Stimulated activated CD4-positive, alpha-beta T cell treated with anti-CD3 and anti-CD28 coated beads, Interleukin-12 subunit alpha, Interleukin-12 subunit beta, amount 100 ng/mL, for 4 hours (primary cell): Measurements from ENCODE around the gene MYO1C.

Source experiments
- DNase-seq: peaks from one replicate; pipeline ENCODE4 v3.0.0-alpha.2; 2020

The MYO1C gene

DNA sequence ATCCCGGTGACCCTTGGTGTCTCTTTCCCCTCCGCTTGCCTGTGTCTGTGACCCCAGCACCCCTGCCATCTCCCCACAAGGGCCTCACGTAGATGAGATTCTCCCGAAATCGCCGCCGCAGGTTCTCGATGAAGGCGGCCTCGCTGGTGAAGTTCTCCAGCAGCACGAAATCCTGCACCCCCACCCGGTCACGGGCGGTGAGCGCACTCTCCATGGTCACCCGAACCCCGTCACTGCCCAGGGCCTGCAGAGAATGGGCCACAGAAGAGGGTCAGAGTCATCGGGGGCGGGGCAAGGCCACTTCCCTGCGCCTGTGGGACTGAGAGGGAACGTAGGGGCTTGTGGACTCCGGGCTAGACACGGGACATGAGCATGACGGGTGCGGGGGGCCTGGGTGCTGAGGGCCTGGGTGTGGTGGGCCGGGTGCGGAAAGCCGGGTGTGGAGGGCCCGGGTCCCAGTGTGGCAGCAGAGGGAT is 8.4 kb downstream of the MYO1C start:
- DNase-seq: no peak

GRCh38 chr17:1482680-1483079 is 9.8 kb downstream of the MYO1C start:
- no peak for DNase-seq

DNA sequence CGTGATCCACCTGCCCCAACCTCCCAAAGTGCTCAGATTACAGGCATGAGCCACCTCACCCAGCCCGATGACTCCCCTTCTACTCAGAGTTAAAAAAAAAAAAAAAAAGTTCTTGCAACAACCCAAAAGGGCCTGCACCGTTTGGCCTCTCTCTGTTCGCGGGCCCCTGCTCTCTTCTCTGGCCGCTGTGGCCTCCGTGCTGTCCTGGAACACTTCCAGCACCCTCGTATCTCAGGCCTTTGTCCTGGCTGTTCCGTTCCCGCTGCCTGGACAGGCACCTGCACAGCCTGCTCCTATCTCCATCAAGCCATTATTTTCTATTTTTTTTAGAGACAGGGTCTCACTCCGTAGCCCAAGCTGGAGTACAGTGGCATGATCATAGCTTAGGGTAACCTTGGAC is 10.8 kb downstream of the MYO1C start:
- no peak for DNase-seq

DNA sequence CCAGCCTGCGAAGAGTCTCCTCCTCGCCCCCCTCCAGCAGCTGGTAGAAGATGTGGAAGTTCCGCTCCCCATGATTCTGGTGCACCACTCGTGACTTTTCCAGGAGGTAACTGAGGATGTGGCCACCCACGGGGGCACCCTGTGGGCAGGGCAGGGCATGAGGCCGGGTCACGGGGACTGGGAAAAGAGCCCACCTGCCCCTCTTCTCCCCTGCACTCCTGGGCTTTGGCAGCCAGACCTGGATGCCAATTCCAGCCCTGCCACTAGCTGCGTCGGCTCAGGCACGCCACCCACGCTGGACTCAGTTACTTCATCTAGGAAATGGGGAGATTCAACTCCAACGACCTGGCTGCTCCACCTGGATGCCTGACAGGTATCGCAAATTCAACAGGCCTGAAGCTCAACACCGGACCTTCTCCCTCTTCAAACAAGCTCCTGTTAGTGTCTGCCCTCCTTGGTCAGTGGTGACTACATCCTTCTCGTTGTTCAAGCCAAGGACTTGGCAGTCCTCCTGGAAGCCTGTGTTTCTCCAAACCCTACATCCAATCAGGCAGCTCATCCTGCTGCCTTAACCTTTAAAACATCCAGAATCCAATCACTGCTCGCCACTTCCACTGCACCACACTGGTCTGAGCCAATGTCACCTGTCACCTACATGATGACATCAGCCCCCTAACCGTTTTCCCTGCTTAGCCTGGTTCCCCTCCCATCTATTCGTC is 11.6 kb downstream of the MYO1C start:
- DNase-seq: no peak

GRCh38 chr17:1478418-1478817 is 14.1 kb downstream of the MYO1C start:
- no peak for DNase-seq

DNA sequence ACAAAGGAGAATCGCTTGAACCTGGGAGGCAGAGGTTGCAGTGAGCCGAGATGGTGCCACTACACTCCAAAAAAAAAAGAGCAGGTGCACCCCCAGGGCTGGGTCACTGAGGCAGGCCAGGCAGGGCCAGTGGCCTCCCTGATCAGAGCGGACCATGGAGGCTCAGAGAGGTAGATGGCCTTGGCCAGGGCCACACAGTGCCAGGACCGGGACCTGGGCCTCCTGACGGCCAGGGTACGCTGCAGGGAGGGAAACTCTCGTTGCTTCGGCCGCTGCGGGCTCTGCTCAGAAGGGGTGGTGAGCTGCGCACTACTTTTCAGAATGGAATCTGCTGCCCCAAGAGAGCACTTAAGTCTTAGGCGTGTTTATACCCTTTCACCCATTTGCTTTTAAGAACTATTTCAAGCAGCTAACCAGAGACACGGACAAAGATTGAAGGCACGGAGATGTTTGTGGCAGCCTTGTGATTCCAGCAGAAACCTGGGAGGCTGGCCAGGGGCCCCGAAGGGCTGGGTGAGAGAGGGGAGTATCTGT is 17.1 kb downstream of the MYO1C start:
- no peak for DNase-seq

DNA sequence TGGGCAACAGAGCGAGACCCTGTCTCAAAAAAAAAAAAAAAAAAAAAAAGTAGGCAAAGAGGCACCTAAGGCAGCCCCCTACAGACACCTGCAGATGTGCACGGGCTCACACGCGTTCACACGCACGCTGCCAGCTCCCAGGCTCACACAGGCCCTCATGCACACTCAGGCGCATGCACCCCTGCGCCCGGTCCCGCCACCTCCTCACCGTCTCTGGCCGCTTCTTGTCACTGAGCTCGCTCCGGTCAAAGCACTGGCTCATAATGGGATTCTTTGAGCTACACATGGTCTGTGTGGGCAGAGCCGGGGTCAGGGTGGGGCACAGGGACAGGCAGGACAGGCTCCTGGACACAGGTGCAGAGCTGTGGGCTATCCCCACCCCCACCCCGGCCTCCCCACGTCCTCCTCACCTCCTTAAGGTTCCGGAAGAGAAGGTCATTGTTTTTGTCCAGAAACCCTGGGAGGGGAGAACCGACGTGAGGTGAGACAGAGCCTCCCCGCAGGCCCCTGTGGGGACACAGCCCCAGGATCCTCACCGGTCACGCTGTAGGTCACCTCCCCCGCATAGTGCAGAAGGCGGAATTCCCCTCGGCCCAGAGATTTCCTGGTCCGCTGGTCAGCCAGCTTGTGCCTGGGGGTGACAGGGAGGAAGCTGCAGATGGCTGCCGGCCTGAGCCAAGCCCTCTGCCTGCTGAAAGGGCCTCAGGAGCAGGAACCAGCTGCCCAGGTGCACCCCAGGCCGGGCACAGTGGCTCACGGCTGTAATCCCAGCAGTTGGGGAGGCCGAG is 17.9 kb downstream of the MYO1C start:
- DNase-seq: no peak

GRCh38 chr17:1473841-1474240 is 18.6 kb downstream of the MYO1C start:
- DNase-seq: no peak

GRCh38 chr17:1473170-1473569 is 19.3 kb downstream of the MYO1C start:
- DNase-seq: no peak

- DNase-seq: no peak
Measured at GRCh38 chr17:1471911-1472821, 20.3 kb downstream of the MYO1C start.

- DNase-seq: no peak
Measured at GRCh38 chr17:1471490-1471889, 21.0 kb downstream of the MYO1C start.

GRCh38 chr17:1470755-1471462 is 21.6 kb downstream of the MYO1C start:
- no peak for DNase-seq

- no peak for DNase-seq
Measured at GRCh38 chr17:1470071-1470754, 22.3 kb downstream of the MYO1C start.

DNA sequence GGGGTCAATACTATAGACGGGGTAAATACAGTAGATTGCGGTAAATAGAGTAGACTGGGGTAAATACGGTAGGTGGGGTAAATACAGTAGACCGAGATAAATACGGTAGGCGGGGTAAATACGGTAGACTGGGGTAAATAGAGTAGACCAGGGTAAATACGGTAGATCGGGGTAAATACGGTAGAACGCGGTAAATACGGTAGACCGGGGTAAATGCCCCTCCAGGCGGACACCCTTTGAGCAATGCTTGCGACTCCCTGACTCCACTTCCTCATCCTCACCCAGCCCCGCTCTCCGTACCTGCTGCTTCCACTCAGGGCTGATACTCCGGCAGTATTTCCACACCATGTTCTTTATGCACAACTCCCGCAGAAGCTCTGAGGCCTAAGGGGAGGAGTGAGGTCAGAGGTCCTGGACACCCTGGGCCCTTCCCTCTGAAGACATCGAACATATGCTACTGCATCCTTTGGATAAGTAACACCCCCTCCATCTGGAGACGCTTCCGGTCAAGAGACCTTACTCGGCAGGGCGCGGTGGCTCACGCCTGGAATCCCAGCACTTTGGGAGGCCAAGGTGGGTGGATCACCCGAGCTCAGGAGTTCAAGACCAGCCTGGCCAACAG is 23.1 kb downstream of the MYO1C start:
- DNase-seq: no peak

DNA sequence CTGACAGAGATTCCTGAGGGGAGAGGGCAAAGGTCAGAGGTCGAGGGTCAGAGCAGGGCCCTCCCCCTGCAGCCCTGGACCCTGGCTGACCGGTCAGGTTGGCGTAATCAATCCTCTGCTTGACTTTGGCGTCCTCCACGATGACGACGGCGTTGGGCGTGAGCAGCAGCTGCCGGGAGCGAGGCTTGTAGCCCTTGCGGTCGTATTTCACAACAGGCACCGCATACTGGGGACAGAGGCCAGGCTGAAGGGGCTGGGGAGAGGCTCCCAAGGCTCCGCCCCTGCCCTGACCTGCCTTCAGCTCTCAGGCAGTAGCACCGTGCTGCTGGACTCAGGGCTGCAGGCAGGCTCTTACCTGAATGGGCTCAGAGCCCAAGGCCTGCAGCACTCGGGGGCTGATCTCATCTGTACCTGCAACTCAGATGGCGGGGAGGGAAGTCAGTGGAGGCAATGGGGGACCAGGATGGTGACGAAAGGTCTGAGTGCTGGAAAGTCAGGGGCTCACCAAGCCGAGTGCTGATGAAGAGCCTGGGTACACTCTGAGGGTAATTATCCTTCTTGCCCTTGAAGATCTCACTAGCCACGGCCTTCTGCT is 24.5 kb downstream of the MYO1C start:
- no peak for DNase-seq

DNA sequence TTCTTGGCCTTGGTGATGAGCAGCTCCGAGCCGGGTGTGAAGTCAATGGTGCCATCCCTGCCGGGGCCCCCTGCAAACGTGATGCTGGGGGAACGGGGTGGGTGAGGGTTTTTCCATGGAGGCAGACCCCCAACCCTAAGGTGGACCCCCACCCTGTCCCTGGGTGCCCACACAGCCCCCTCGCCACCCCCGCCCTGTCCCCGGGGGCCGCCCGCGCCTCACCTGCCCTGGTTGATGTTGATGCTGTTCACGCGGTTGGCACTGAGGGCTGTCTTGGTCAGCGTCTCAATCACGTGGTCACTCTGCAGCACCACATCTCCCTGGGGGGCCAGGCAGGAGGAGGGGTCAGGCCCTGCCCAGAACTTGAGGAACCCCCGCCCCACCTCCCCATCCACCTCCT is 25.2 kb downstream of the MYO1C start:
- DNase-seq: no peak

GRCh38 chr17:1464186-1464585 is 28.3 kb downstream of the MYO1C start:
- no peak for DNase-seq

DNA sequence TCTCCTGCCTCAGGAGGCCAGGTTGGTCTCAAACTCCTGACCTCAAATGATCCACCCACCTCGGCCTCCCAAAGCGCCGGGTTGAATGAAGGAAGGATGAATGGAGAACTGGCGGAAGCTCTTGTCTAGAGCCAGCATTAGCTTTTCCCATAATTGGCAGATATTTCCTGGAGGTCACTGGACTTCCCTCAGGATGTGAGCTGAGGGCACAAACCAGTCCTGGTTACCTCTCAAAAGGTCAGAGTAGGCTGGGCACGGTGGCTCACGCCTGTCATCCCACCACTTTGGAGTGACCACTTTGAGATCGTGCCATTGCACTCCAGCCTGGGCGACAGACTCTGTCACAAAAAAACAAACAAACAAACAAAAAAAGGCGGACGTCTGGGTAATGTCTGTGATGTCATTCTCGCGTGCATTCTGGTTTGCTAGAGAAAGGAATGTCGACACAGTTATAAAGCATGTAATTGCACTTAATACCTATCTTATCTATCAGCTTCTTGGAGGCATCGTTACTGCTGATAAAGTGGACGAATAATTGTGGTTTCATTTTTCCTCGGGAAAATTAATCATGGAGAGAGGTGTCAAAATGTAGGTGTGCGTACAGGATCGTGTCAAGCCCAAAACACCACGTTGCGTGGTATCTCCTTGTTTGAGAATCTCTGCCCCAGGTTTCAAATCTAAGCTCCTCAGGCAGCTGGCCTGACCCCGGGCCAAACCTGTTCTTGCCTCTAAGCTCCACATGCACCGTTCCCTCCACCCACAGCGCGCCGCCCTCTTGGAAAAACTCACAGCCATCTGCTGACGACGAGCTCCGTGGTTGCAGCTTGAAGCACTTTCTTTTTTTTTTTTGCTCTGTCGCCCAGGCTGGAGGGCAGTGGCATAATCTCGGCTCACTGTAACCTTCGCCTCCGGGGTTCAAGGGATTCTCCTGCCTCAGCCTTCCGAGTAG is 30.0 kb downstream of the MYO1C start:
- no peak for DNase-seq

DNA sequence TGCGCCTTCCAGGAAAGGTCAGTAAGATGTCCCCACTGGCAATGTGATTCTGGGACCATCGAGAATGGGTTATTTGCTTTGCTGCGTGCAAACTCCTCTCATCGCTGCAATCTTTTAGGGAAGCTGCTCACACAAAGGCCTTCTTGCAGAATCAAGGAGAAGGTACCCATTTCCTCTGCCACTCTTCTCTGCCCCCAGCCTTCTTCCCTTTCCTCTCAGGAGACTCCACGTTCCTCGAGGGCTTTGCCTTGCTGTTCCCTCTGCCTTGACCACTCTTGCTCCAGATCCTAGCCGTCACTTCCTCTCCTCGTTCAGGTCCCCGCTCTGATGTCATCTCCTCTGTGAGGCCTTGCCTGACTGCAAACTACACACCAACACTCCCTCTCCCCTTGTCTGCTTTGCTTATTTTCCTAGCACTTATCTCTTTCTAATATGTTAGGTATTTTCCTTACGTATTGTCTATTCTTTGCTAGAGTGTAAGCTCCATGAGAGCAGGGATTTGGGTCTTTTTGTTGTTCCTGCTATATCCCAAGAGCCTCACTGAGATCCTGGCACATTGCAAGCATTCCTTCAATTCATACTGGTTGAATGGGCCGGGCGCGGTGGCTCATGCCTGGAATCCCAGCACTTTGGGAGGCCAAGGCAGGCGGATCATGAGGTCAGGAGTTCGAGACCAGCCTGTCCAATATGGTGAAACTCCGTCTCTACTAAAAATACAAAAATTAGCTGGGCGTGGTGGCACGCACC is 31.1 kb downstream of the MYO1C start:
- DNase-seq: no peak
